Panc1 (cell line): ENCODE measurements around the gene TECR. TPM values are rescaled to one million over a fixed set of nuclear protein-coding genes. Genes with fewer than 3 reads are reported as not detected.

Source experiments
- ATAC-seq: fragments of 200-7000 bp; cut with Tn5 transposase; 2 replicates; pipeline ENCODE4 v1.9.1; 2020; ENCODE audit warnings: mild to moderate bottlenecking, moderate library complexity
- BruUV-seq: library from RNA; stranded (reverse); fragments of 400-500 nt; replicated peaks from 2 replicates; lab custom pipeline; 2021; lab: Mats Ljungman, UMichigan
- CTCF ChIA-PET: fragments of 300-600 bp; sonication (Branson Sonifier 250); formaldehyde crosslinking; loops from one replicate; lab custom pipeline; 2022; ENCODE audit warnings: antibody characterized with exemption; lab: Charles Lee
- POLR2A ChIA-PET: fragments of 300-600 bp; sonication (Branson Sonifier 250); formaldehyde crosslinking; loops from one replicate; lab custom pipeline; 2022; ENCODE audit warnings: antibody characterized with exemption; lab: Charles Lee
- DNase-seq: peaks from one replicate; pipeline ENCODE4 v3.0.0-alpha.2; 2010; ENCODE audit warnings: low read depth, low spot score
- H3K27ac ChIP-seq: 2 replicates; pipeline ENCODE4 v1.5.1; 2011; ENCODE audit warnings: mild to moderate bottlenecking, low read length, inconsistent platforms
- H3K27me3 ChIP-seq: fragments of 200-500 bp; sonication (Bioruptor generic); 2 replicates; pipeline ENCODE4 v1.6.0; 2014; ENCODE audit warnings: low read length, inconsistent platforms; ENCODE audit not compliant: control insufficient read depth, insufficient read depth
- H3K36me3 ChIP-seq: fragments of 200-500 bp; sonication (Bioruptor generic); 2 replicates; pipeline ENCODE4 v1.5.1; 2014; ENCODE audit warnings: inconsistent platforms, mild to moderate bottlenecking, low read length, moderate library complexity; ENCODE audit not compliant: control insufficient read depth, insufficient read depth
- H3K4me1 ChIP-seq: 2 replicates; pipeline ENCODE4 v1.5.1; 2011; ENCODE audit warnings: inconsistent platforms, mild to moderate bottlenecking, low read length, moderate library complexity; ENCODE audit not compliant: control insufficient read depth, insufficient read depth
- H3K4me3 ChIP-seq, 2 experiments: 2 replicates each; pipeline ENCODE4 v1.5.1; 2011 to 2012; ENCODE audit warnings: low read depth in 2 of 2, low read length in 2 of 2, mild to moderate bottlenecking in 2 of 2, inconsistent platforms in 1 of 2, moderate library complexity in 1 of 2
- H3K9me3 ChIP-seq: fragments of 200-500 bp; sonication (Bioruptor generic); 2 replicates; pipeline ENCODE4 v1.5.1; 2014; ENCODE audit warnings: low read depth, mild to moderate bottlenecking, inconsistent platforms, low read length, moderate library complexity; ENCODE audit not compliant: control insufficient read depth, insufficient read depth
- POLR2AphosphoS5 ChIP-seq: IDR thresholded peaks from 2 replicates; pipeline ENCODE4 v1.6.1; 2012; ENCODE audit warnings: mild to moderate bottlenecking, low read depth, low read length, moderate library complexity
- SIN3A ChIP-seq: IDR thresholded peaks from 2 replicates; pipeline ENCODE4 v1.6.1; 2012; ENCODE audit warnings: low read depth, mild to moderate bottlenecking, low read length, moderate library complexity, borderline replicate concordance; ENCODE audit not compliant: insufficient read depth
- TCF7L2 ChIP-seq: IDR thresholded peaks from 2 replicates; pipeline ENCODE4 v1.6.1; 2011; ENCODE audit warnings: mild to moderate bottlenecking, low read depth, low read length, inconsistent platforms
- in situ Hi-C: cut with HindIII; loops from 2 replicates; pipeline ENCODE4 v1.10.0; 2016; ENCODE audit warnings: low sequenced_read_pairs, low pct_unique_long_range_greater_than_20kb
- intact Hi-C: fragments of 100-400 bp; cut with micrococcal nuclease; formaldehyde crosslinking; loops from one replicate; pipeline ENCODE4 v1.10.0; 2022; ENCODE audit not compliant: unreplicated experiment
- total RNA-seq: library from RNA; stranded (reverse); gene quantifications from one replicate; pipeline ENCODE4 v1.2.1, GENCODE V29; 2021; ENCODE audit not compliant: unreplicated experiment
- TF ChIP-seq, protein P1 (sequence below), 2 experiments: IDR thresholded peaks; 2 replicates each; pipeline ENCODE4 v1.6.1; 2011 to 2012; ENCODE audit warnings: low read depth in 2 of 2, control low read depth in 1 of 2, low read length in 1 of 2, mild to moderate bottlenecking in 1 of 2, moderate library complexity in 1 of 2; ENCODE audit not compliant: insufficient read depth in 1 of 2
- TF ChIP-seq, protein P2 (sequence below): fragments of 450-650 bp; IDR thresholded peaks from 2 replicates; pipeline ENCODE4 v1.5.1; 2017; ENCODE audit warnings: mild to moderate bottlenecking

TECR gene
- total RNA-seq, 1 experiment from 2014 or later: 233 TPM

DNA sequence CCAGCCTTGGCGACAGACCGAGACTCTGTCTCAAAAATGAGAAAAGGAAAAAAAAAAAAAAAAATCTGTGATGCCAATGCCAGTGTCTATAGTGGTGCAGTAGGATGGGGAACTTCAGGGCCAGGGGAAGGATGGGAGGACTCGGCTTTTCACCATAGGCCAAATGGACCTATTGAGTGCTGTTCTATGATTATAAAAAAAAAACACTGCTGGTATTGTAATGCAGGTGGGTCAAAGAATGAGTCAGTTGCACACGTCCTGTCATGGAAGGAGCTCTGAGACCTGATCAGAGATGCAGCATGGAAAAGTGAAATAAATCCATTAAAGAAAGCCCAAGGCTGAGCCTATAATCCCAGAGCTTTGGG, 18.2 kb upstream of the TECR start:
- Histone ChIP-seq H3K27me3 (no peaks in the 10 kb centered on the region), H3K4me1 (peaks cover 32% of the 10 kb centered on the region), H3K9me3 (no peaks in the 10 kb centered on the region), H3K27ac (no peak overlapping the region), H3K4me3 (no peak overlapping the region), H3K36me3 (peaks cover 6% of the 10 kb centered on the region)
- CTCF ChIA-PET: no interaction called here
- BruUV-seq: no TSS peak
- DNase-seq (no peak), ATAC-seq (no peak)
- intact Hi-C loops: no loop called here
- TF ChIP-seq, protein P1, sequence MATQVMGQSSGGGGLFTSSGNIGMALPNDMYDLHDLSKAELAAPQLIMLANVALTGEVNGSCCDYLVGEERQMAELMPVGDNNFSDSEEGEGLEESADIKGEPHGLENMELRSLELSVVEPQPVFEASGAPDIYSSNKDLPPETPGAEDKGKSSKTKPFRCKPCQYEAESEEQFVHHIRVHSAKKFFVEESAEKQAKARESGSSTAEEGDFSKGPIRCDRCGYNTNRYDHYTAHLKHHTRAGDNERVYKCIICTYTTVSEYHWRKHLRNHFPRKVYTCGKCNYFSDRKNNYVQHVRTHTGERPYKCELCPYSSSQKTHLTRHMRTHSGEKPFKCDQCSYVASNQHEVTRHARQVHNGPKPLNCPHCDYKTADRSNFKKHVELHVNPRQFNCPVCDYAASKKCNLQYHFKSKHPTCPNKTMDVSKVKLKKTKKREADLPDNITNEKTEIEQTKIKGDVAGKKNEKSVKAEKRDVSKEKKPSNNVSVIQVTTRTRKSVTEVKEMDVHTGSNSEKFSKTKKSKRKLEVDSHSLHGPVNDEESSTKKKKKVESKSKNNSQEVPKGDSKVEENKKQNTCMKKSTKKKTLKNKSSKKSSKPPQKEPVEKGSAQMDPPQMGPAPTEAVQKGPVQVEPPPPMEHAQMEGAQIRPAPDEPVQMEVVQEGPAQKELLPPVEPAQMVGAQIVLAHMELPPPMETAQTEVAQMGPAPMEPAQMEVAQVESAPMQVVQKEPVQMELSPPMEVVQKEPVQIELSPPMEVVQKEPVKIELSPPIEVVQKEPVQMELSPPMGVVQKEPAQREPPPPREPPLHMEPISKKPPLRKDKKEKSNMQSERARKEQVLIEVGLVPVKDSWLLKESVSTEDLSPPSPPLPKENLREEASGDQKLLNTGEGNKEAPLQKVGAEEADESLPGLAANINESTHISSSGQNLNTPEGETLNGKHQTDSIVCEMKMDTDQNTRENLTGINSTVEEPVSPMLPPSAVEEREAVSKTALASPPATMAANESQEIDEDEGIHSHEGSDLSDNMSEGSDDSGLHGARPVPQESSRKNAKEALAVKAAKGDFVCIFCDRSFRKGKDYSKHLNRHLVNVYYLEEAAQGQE (IDR thresholded peaks at IDR 0.05; ENCODE audit: insufficient read depth in 1 of 2, low read depth in 2 of 2, low read length in 1 of 2): no peak
- TF ChIP-seq SIN3A: no peak
- TF ChIP-seq, protein P2, sequence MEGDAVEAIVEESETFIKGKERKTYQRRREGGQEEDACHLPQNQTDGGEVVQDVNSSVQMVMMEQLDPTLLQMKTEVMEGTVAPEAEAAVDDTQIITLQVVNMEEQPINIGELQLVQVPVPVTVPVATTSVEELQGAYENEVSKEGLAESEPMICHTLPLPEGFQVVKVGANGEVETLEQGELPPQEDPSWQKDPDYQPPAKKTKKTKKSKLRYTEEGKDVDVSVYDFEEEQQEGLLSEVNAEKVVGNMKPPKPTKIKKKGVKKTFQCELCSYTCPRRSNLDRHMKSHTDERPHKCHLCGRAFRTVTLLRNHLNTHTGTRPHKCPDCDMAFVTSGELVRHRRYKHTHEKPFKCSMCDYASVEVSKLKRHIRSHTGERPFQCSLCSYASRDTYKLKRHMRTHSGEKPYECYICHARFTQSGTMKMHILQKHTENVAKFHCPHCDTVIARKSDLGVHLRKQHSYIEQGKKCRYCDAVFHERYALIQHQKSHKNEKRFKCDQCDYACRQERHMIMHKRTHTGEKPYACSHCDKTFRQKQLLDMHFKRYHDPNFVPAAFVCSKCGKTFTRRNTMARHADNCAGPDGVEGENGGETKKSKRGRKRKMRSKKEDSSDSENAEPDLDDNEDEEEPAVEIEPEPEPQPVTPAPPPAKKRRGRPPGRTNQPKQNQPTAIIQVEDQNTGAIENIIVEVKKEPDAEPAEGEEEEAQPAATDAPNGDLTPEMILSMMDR: no peak
- TF ChIP-seq TCF7L2: no peak
- TF ChIP-seq POLR2AphosphoS5: no peak
- in situ Hi-C loops: no loop called here
- POLR2A ChIA-PET: interaction anchor here (0.6 kb wide), 1 partner anchor 1681 kb away, joined by 4 read pairs; no protein-coding TSS in a partner anchor

DNA sequence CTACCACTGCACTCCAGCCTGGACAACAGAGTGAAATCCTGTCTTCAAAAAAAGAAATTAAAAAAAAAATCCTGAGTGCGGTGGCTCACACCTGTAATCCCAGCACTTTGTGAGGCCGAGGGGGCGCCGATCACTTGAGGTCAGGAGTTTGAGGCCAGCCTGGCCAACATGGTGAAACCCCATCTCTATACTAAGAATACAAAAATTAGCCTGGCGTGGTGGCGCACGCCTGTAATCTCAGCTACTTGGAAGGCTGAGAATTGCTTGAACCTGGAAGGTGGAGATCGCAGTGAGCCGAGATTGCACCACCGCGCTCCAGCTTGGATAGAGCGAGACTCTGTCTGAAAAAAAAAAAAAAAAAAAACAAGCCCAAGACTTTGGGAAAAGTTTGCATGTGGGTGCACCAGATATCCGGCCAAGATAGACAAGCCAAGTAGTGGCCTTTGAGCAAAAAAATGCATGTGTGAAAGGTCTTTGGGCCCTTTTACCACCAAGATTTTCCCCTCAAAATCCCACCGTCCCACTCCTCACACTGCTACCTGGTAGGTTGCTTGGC, 16.9 kb upstream of the TECR start:
- H3K4me1 ChIP-seq: peaks cover 30% of the 10 kb centered on the region
- TF ChIP-seq, protein P2: no peak
- DNase-seq (no peak), ATAC-seq (no peak)
- no peak overlapping the region for H3K4me3 ChIP-seq
- in situ Hi-C loops: no loop called here
- POLR2A ChIA-PET: interaction anchor here (0.5 kb wide), 1 partner anchor 675 kb away, joined by 12 read pairs; no protein-coding TSS in a partner anchor
- no peak overlapping the region for H3K27ac ChIP-seq
- H3K9me3 ChIP-seq: no peaks in the 10 kb centered on the region
- no peaks in the 10 kb centered on the region for H3K27me3 ChIP-seq
- H3K36me3 ChIP-seq: peaks cover 10% of the 10 kb centered on the region
- intact Hi-C loops: no loop called here
- CTCF ChIA-PET: no interaction called here
- no TSS peak for BruUV-seq
